OCI-LY7 (cell line): ENCODE data around the gene NRN1.

Experiments used
- CTCF ChIP-seq: fragments of 200-600 bp; sonication (generic); conservative IDR thresholded peaks from 2 replicates; pipeline ENCODE4 v1.5.1; 2014; ENCODE audit warnings: mild to moderate bottlenecking, antibody characterized with exemption, low read length, moderate library complexity, mixed read lengths
- EZH2phosphoT487 ChIP-seq: fragments of 200-600 bp; sonication (generic); IDR thresholded peaks from 2 replicates; pipeline ENCODE4 v1.6.1; 2018; ENCODE audit warnings: low read depth, borderline replicate concordance, mild to moderate bottlenecking, mixed run types, antibody characterized with exemption, low read length, moderate library complexity, mixed read lengths

DNA sequence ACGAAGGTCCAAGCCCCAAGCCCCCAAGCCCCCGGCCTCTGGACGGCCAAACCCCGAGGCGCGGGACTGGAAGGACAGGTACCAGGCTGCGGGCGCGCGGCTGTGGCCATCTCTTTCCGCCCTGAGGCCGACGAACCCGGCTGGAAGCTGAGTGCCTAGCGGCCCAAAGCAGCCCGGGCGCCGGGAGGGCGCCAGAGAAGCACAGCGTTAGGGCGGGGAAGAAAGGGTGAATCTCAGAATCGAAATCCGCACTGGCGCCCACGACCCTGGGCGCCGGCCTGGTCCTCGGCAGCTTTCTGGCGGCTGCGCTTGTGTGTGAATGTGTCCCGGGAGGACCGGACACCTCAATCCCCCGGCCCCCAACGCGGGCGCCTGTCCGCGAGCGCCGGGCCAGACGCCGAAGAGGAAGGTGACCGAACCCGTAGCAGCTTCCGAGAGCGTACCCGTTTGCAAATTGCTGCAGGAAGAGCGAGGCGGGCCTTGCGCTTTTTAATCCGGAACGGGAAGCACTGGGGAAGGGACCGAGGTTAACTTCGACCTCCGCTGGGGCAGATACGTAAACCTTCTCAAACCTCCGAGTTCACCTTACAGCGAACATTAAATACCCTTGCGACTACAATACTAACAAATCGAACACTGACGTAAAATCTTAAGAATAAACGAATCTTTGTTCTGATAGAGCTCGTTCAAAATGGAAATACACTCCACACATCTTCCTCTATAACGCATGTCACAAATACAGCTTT, 2.9 kb downstream of the NRN1 start:
- TF ChIP-seq CTCF (no peak), EZH2phosphoT487 (no peak)
